Suprapubic skin (tissue), 4 donors: ENCODE measurements around the gene PDZD7. TPM values are rescaled to one million over a fixed set of nuclear protein-coding genes. Genes with fewer than 3 reads are reported as not detected.

Source experiments
- DNase-seq, 2 donors: peaks; one replicate each; pipeline ENCODE4 v3.0.0-alpha.2; 2019; ENCODE audit warnings: low spot score in 2 of 2
- H3K27ac ChIP-seq: fragments of 200-600 bp; sonication (generic); one replicate; pipeline ENCODE4 v1.5.1; 2019
- H3K27me3 ChIP-seq: fragments of 200-600 bp; sonication (generic); one replicate; pipeline ENCODE4 v1.5.1; 2019
- H3K36me3 ChIP-seq: fragments of 200-600 bp; sonication (generic); one replicate; pipeline ENCODE4 v1.5.1; 2019
- H3K4me1 ChIP-seq: fragments of 200-600 bp; sonication (generic); one replicate; pipeline ENCODE4 v1.5.1; 2019
- H3K4me3 ChIP-seq: fragments of 200-600 bp; sonication (generic); one replicate; pipeline ENCODE4 v1.5.1; 2019; ENCODE audit warnings: mild to moderate bottlenecking
- H3K9me3 ChIP-seq: fragments of 200-600 bp; sonication (generic); one replicate; pipeline ENCODE4 v1.5.1; 2019
- EP300 ChIP-seq: sonication (generic); formaldehyde crosslinking; IDR thresholded peaks from one replicate; pipeline ENCODE4 v1.6.1; 2017; ENCODE audit warnings: antibody characterized with exemption
- POLR2A ChIP-seq, 2 donors: fragments of 450-650 bp; IDR thresholded peaks; one replicate each; pipeline ENCODE4 v1.6.1; 2017; ENCODE audit warnings: antibody characterized with exemption in 2 of 2, mild to moderate bottlenecking in 2 of 2, moderate library complexity in 2 of 2
- POLR2AphosphoS5 ChIP-seq, 3 donors: sonication (generic); formaldehyde crosslinking; IDR thresholded peaks; one replicate each; pipeline ENCODE4 v1.6.1; 2017; ENCODE audit warnings: antibody characterized with exemption in 3 of 3
- WGBS: methylation state at CpG from one replicate; pipeline ENCODE4 v1.1.5; 2018; 5-methylcytosine and 5-hydroxymethylcytosine counted together
- total RNA-seq, 4 donors: library from RNA; depleted of rRNA; stranded (reverse); fragments of >200 nt; gene quantifications; one replicate each; pipeline ENCODE4 v1.1.0, GENCODE V29; 2016
- TF ChIP-seq, protein P1 (sequence below), 2 donors: fragments of 200-600 bp in 1 of 2; fragments of 450-650 bp in 1 of 2; sonication (generic) in 1 of 2; IDR thresholded peaks; one replicate each; pipeline ENCODE4 v1.5.1; 2016 to 2019; ENCODE audit warnings: antibody characterized with exemption in 2 of 2, mild to moderate bottlenecking in 1 of 2, moderate library complexity in 1 of 2

The PDZD7 gene
- total RNA-seq, 4 donors from 2014 or later = 1.2 to 6.0 (median 1.8) TPM

DNA sequence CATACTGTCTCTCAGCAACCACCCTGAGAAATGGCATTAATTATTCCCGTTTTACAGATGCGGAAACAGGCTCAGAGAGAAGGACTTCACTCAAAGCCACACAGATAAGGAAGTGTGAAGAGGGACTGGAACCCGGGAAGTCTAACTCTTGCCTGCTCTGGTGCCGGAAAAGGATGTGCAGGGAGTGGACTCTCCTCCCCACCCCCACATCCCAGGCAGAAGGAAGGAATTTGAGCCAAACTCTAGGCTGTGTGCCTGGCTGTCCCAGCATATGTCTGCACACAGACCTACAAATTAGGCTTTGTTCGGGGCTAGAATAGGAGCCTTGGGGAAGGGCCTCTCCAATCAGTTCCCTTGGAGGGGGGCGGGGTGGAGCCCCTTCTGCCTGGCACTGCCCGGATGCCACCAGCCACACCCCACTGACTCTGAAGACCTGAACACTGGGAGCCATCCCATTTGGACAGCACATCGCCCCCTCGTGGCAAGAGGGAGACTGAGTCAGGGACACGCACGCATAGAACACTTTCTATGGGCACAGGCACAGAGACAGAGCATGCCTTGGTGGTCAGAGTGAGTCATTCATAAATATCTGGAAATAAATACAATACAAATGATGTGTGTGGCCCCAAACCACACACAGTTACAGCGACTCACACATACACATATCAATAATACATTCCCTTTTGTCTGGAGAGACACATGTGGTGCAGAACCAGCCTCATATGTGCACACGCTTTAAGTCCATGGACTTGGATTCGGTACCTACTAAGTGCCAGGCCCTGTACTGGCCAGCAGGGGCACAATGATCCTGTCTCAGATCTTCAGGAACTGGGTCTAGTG is 18.2 kb downstream of the PDZD7 start:
- WGBS = 17% methylated on average over 14 of the region's 14 CpGs
- peak; percentile 92 to 94 for DNase-seq
- no peak overlapping the region for H3K4me3 ChIP-seq
- H3K27me3 ChIP-seq = peaks cover 6% of the 10 kb centered on the region
- H3K36me3 ChIP-seq = no peaks in the 10 kb centered on the region
- no peak overlapping the region for H3K27ac ChIP-seq
- H3K9me3 ChIP-seq = no peaks in the 10 kb centered on the region
- peaks cover 34% of the 10 kb centered on the region for H3K4me1 ChIP-seq
- TF ChIP-seq, protein P1, sequence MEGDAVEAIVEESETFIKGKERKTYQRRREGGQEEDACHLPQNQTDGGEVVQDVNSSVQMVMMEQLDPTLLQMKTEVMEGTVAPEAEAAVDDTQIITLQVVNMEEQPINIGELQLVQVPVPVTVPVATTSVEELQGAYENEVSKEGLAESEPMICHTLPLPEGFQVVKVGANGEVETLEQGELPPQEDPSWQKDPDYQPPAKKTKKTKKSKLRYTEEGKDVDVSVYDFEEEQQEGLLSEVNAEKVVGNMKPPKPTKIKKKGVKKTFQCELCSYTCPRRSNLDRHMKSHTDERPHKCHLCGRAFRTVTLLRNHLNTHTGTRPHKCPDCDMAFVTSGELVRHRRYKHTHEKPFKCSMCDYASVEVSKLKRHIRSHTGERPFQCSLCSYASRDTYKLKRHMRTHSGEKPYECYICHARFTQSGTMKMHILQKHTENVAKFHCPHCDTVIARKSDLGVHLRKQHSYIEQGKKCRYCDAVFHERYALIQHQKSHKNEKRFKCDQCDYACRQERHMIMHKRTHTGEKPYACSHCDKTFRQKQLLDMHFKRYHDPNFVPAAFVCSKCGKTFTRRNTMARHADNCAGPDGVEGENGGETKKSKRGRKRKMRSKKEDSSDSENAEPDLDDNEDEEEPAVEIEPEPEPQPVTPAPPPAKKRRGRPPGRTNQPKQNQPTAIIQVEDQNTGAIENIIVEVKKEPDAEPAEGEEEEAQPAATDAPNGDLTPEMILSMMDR (IDR thresholded peaks at IDR 0.05) = peak; percentile 57 to 83
- TF ChIP-seq POLR2A (IDR thresholded peaks at IDR 0.05) = no peak
- no peak for TF ChIP-seq POLR2AphosphoS5 (IDR thresholded peaks at IDR 0.05)
- no peak for TF ChIP-seq EP300

DNA sequence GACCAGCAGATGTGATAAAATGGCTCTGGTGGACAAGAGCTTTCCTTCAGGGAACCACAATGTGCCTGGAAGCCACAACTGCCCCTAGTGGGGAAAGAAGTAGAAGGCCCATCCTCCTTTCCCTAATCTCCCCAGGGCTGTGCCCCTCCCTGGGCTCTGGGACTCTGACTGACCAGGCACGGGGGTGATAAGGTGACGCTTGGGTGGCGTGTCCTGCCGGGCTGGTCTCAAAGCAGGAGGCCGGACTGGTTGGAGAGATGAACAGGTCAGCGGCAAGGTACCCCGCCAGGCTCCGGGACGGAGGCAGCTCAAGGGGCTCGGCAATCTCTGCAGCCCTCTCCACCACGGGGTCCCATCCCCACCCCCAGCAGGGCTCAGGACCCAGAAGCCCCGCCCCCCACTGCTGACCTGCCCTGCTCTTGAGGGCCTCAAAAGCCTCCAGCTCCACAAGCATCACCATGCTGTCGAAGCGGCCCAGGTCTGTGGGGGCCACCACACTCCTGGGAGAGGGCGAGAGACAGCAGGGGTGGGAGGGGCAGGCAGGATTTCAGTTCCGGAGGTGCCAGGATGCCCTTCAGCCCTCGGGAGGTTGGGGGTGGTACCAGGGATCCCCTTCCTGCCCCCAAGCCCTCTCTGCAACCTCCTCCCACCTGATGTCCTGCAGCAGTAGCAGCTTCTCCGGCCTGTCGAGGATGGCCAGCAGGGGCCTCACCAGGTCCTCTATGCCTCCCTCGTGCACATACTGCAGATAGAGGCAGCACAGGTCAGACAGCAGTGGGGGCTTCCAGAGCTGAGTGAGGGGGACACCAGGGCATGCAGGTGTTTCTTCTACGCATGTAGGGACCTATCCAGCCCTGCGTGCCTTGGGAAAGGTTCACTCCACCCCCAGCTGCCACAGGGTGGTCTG is 19.2 kb downstream of the PDZD7 start:
- Histone ChIP-seq H3K9me3 (no peaks in the 10 kb centered on the region), H3K4me3 (no peak overlapping the region), H3K27ac (no peak overlapping the region), H3K27me3 (peaks cover 6% of the 10 kb centered on the region), H3K4me1 (peaks cover 34% of the 10 kb centered on the region), H3K36me3 (peaks cover 6% of the 10 kb centered on the region)
- TF ChIP-seq POLR2AphosphoS5 (IDR thresholded peaks at IDR 0.05) (no peak), EP300 (no peak), POLR2A (IDR thresholded peaks at IDR 0.05) (no peak)
- TF ChIP-seq, protein P1 (IDR thresholded peaks at IDR 0.05) = no peak
- no peak for DNase-seq
- WGBS = 77% methylated on average over 12 of the region's 22 CpGs

DNA sequence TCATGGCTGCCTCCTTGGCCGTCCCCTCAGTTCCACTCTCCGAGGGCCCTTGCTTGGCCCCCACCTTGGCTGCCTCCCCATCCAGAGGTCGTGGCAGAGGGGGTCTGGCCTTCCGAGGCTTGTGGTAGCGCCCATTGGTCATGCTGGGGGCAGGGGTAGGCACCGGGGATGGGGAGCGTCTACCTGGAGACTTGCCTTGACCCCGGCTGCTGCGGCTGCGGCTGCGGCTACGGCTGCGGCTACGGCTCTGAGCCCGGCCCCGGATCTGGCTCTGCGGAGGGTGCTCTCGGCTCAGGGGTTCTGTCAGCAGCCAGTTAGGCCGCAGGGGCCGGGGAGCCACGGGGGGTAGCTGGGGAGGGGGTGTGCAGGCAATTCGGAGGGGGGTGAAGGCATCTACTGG is 20.6 kb downstream of the PDZD7 start:
- Histone ChIP-seq H3K4me3 (no peak overlapping the region), H3K9me3 (no peaks in the 10 kb centered on the region), H3K36me3 (peaks cover 20% of the 10 kb centered on the region), H3K27me3 (no peaks in the 10 kb centered on the region), H3K27ac (no peak overlapping the region), H3K4me1 (peaks cover 34% of the 10 kb centered on the region)
- no peak for TF ChIP-seq POLR2AphosphoS5 (IDR thresholded peaks at IDR 0.05)
- no peak for TF ChIP-seq EP300
- TF ChIP-seq POLR2A (IDR thresholded peaks at IDR 0.05) = no peak
- TF ChIP-seq, protein P1 (IDR thresholded peaks at IDR 0.05) = no peak
- no peak for DNase-seq
- WGBS = 80% methylated on average over 1 of the region's 22 CpGs

DNA sequence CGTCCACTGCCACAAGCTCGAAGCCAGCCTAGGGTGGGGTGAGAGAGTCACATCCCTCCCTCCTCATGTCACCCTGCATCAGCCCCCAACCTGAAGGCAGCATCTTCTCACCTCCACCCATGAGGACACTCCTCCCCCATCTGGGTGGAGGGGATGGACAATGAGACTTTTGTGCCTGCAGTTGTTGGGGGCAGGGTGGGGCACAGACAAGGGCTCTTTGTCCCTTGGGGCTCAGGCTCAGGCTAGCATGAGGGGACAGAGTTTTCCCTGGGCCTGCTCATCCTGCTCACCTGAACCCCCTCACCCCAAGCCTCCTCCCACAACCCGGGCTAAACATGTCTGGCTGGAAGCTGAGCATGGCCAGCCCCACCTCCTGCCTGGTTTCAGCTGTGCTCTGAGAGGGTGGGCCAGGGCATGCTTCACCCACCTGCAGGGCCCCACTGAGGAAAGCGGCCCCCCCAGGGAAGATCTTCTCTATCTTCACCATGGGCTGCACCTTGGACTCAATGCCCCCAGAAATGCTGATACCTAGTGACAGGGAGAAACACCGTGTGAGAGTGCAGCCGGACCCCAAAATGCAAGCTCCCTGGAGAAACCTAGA is 22.0 kb downstream of the PDZD7 start:
- H3K36me3 ChIP-seq = peaks cover 28% of the 10 kb centered on the region
- H3K9me3 ChIP-seq = no peaks in the 10 kb centered on the region
- WGBS = 73% methylated on average over 6 of the region's 6 CpGs
- DNase-seq = no peak
- H3K27ac ChIP-seq = no peak overlapping the region
- no peak overlapping the region for H3K4me3 ChIP-seq
- peaks cover 29% of the 10 kb centered on the region for H3K4me1 ChIP-seq
- no peak for TF ChIP-seq POLR2A (IDR thresholded peaks at IDR 0.05)
- TF ChIP-seq, protein P1 (IDR thresholded peaks at IDR 0.05) = no peak
- no peak for TF ChIP-seq EP300
- TF ChIP-seq POLR2AphosphoS5 (IDR thresholded peaks at IDR 0.05) = no peak
- H3K27me3 ChIP-seq = no peaks in the 10 kb centered on the region
